NCI-H2196 (cell line): ENCODE measurements around the gene IMP3.
"Not testable (repeated sequence)": the region's sequence is repeated elsewhere in the genome, so short reads cannot be mapped to it uniquely, and the experiment has no call there.

Experiments used
- DNase-seq: peaks from one replicate; lab custom pipeline; 2025; ENCODE audit not compliant: unreplicated experiment; lab: John Stamatoyannopoulos, UW

IMP3 gene, protein sequence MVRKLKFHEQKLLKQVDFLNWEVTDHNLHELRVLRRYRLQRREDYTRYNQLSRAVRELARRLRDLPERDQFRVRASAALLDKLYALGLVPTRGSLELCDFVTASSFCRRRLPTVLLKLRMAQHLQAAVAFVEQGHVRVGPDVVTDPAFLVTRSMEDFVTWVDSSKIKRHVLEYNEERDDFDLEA

DNA sequence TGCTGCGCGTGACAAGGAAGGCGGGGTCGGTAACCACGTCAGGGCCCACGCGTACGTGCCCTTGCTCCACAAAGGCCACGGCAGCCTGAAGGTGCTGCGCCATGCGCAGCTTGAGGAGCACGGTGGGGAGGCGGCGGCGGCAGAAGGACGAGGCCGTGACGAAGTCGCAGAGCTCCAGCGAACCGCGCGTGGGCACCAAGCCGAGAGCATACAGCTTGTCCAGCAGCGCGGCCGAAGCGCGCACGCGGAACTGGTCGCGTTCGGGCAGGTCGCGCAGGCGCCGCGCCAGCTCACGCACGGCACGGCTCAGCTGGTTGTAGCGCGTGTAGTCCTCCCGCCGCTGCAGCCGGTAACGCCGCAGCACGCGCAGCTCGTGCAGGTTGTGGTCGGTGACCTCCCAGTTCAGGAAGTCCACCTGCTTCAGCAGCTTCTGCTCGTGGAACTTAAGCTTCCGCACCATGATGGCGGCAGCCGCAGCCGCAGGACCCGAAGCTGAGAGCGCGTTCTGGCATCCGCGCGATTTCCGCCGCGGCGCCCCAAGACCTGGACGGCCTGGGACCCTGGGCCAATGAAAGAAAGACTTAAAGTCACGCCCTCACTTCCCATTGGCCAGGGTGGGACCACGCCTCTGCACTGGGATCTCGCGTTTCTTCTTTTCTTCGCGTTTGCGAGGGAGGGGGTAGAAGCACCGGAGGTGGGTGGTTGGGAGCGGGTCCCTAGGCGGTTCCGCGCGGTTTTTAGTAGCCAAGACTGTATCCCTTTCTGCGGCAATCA, at the start of gene IMP3:
IMP3 (minus strand) TSS at position 516 of the 774 bp plus-strand sequence; CDS start at position 460, 56 bp downstream.
- peak; percentile 90 for DNase-seq

DNA sequence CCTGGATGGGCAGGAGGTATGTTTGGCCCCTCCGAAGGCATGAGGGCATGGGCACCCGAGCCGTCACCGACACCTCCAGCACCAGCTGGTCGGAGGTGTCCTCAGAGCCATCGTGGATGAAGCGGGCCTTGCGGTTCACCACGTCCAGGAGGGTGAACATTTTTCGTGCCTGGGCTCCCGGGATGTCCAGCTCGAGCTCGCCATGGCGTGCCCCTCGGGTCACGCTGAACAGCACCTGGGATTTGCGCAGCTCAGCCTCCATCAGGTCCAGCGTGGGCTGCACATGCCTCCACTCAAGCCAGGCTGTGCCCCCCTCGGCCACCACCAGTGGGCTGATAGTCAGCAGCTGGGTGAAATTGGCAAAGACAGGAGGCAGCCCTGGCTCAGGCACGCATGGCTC, 49.4 kb upstream of the IMP3 start:
- not testable (repeated sequence) for DNase-seq

DNA sequence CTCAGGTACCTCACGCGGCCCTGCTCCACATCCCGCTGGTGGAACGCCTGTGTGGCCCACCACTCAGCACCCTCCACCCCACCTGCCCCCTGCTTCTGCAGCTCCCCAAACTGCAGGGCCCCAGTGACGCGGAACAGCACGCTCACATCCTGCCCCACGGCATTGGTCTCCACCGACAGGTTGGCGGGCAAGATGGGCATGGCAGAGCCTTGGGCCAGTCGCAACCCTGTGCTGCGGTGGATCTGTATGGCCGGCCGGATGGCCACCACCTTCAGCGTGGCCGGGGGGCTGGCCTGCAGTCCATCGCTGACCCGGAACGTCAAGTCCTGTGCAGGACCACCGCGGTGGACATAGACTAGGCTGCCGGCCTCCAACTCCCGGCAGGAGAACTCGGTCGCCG, 48.8 kb upstream of the IMP3 start:
- DNase-seq = no peak

DNA sequence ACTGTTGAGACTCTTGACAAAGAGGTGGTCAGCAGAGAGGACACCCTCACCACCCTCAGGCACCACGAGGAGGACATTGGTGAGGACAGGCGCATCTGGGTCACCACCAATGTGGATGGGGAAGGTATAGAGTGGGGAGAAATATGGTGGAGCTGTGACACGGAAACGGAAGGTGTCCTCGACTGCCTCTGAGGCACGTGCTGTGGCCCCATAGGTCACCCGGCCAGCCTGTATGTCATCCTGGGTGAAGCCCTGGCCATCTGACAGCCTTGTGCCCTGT, 48.2 kb upstream of the IMP3 start:
- no peak for DNase-seq

DNA sequence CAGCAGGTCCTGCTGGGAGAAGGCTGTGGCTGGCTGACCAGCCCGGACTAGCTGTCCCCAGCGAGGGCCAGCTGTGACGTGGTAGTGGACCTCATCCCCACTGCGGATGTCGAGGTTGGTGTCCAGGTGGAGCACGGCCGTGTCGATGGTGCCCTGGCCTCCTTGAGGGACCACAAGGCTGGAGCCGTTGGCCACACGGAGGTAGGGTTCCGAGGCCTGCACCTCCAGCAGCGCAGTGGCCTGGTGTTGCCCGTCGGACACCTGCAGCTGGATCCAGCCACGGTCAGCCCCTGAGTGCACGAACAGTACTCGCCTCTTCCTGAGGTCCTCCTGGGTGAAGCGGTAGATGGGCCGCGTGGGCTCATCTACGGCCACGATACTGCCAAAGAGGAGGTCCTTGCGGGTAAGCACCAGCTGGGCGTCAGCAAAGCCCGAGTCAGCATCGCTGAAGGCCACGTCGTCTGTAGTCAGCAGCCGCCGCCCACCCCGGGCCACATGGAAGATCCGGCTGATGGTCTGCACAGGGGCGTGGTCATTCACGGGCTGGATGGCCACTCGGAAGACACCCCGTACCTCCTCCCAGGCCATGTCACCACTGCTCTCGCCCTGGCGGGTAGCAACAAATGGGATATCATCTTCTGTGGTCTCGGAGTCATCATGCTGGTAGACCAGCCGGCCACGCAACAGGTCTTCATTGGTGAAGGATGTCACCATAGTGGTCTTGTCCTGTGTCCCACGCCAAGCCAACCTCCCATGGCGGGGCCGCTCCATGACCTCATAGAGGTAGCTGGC, 47.7 kb upstream of the IMP3 start:
- DNase-seq = no peak

DNA sequence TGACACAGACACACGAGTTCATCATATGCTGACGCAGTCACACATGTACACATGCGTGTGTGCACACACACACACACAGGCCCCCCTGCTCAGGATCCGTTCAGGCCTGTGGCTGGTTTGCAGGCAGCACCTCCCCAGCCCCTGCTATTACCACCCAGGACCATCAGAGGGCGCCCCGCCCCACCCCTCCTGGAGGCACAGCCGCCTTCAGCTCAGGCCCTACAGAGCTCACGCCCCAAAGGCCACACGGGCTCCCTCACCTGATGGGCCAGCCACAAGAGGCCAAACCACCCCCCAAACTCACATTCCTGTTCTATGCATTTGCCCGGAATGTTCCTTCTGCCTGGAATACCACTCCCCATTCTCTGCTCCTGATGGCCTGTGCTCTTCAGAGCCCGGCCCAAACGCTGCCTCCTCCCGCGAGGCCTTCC, 46.2 kb upstream of the IMP3 start:
- peak; percentile 31 for DNase-seq

DNA sequence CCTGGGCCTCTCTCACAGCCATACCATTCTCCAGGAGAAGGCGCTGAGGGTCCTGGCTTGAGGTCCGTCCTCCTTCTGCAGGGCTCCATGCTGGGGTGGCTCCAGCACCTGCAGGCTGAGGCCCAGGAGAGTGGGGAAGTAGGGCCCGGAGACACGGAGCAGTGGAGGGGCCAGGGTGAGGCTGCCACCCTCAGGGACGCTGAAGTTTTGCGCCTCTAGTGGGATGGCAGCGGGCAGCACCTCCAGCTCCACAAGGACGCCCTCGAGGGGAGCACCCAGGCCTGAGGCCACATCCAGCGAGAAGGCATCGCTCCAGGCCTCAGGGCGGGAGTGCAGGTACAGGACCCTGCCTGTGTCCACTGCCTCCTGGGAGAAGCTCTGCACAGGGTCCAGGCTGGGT, 45.2 kb upstream of the IMP3 start:
- DNase-seq = no peak

DNA sequence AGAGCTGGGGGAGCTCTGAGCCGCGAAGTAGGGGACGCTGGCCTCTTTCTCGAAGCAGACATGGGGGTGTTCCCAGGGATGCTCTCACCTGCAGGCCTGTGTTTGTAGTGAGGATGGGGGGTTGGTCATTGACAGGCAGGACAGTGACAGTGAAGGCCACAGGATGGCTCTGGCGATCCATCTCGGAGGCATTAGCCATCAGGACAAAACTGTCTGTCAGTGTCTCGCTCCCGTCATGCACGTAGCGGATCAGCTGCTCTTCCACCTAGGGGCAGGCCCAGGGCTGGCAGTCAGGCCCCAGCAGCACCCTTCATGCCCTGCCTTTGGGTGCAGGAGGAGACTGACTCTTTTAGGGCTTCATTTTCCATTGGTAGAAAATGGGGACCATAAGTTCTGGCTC, 44.6 kb upstream of the IMP3 start:
- DNase-seq = no peak

DNA sequence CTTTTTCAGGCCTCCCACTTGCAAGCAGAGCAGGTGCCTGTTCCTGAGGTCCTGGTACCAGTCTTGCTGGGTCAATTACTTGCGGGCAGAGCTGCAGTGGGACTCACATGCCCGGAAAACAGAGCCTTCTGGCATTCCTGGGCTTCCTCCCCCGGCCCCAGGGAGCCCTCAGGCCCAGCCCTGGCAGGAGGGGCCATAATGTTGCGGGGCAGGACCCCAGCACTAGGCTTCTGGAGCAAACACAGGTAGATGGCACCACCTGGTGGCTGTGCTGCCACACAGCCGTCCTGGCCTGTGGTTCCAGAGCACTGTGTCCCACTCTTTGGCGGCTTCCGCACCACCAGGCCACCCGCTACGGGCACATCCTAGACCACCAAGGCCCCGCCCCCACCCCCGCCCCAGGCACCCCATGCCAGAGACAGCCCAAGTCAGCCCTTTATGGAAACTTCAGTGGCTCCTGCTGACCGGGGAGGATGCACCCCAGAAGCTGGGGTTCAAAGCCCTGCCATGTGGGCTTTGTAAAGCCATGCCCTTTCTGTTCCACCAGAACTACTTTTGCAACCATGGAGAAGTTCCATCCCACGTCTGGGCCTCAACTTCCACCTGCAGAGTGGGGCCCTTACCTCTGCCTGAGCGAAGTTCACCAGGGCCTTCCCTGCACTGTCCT, 43.8 kb upstream of the IMP3 start:
- DNase-seq = peak; percentile 19

DNA sequence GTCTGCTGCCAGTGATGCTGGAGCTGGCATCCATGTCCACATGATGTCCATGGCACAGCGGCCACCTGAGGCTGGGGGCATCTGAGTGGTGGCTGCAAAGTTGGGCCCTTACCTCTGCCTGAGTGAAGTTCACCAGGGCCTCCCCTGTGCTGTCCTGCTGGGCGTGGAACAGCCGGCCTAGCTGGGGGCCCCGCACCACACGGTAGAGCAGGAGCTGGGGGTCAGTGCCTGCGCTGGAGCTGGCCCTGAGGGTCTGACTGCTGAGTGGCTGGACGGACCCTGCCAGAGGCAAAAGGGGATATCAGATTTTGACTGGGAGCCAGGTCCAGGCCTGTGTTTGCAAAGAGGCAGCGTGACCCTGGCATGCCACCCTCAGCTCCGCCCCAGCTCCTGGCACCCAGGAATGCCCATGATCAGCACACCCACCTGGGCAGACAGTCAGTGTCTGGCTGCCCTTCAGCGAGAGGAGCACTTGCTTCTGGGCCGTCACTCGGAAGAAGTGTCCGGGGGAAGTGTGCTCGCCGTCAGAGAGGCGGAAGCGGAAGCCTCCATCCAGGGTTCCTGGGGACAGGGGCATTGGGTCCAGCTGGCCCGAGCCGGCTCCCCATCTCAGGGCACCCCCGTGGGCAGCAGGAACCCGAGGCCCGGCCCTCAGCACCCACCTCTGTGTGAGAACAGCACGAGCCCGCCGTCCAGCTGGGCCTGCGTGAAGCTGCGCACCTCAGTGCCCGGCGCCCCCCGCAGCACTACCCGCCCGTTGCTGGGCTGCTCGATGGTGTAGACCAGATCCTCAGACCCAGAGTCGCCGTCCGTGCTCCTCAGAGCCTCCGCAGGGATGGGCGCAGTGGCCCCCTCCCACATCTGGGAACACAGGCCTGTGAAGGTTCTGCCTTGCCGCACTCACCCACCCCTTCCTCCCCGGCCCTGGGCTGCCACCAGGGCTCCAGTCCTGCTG, 42.4 kb upstream of the IMP3 start:
- DNase-seq = no peak

DNA sequence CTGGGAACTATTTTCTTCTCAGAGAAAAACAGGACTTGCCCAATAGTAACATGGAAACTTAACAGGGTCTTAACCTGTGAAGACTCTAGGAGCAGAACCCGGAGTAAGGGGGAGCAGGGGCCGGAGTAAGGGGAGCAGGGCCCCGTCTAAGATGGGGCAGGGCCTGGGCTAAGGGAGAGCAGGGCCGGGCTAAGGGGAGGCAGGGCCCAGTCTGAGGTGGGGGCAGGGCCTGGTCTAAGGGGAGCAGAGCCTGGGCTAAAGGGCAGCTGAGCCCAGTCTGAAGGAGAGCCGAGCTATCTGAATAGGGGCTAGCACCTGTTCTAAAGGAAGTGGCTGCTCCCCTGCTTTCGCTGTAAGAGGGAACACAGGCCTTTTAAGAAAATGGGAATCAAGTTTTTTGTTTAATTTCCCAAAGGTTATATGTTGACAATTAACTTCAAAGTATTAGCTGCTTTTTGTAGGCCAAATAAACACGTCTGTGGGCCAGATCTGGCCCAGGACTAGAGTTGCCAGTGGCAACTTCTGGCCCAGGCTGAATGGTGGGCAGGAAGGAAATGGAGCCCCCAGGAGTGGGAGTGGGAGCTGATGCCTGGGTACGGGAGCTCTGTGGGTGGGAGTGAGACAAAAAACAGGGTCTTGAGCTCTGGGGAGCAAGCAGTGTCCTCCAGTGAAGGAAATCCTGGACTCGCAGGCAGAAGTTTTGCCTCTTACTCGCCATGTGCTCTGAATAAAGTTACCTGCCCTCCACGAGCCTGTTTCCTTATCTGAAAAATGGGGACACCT, 40.2 kb upstream of the IMP3 start:
- no peak for DNase-seq

DNA sequence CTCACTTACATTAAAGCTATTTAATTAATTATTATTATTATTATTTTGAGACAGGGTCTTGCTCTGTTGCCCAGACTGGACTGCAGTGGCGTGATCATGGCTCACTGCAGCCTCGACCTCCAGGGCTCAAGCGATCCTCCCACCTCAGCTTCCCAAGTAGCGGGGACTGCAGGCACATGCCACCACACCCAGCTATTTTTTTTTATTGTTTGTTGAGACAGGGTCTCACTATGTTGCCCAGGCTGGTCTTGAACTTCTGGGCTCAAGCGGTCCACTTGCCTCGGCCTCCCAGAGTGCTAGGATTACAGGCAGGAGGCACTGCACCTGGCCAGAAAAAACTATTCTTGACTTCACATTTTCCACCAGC, 38.3 kb upstream of the IMP3 start:
- not testable (repeated sequence) for DNase-seq

DNA sequence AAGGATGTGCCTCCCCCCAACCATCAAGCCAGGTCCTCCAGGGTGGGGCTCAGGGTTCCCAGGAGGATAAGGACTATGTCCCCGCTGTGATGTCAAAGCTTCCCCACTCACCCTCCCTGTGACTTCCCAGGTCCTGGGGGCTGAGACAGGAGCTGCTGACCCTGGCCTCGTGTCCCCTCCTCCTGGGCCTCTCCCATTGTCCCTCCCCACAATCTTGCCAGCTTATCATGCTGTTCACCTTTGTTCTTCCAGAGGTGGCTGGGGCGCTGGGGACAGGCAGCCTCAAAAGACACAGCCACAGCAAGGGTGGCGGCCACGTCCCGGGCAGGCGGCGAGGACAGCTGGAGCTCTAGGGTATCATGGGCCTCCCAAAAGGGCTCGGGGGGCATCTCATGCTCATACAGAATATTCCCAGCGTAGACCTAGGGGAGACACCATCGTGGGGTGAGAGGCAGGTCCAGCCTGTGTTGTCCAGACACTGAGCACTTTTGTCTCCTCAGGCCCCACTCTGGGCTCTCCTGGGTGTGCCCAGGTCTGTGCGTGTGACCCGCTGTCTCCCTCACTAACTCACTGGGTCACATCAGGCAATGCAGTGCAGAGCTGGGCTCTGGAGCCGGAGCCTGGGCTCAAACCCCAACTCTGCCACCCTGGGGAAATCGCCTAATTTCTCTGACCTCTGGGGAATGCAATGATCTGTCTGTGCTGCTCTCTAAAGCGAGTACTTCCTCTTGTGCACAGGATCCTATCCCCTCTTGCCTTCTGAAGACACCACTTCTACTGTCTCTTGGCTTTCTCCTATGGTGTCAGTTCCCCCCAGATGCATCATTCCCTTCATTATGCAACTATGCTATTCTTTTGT, 37.7 kb upstream of the IMP3 start:
- no peak for DNase-seq

DNA sequence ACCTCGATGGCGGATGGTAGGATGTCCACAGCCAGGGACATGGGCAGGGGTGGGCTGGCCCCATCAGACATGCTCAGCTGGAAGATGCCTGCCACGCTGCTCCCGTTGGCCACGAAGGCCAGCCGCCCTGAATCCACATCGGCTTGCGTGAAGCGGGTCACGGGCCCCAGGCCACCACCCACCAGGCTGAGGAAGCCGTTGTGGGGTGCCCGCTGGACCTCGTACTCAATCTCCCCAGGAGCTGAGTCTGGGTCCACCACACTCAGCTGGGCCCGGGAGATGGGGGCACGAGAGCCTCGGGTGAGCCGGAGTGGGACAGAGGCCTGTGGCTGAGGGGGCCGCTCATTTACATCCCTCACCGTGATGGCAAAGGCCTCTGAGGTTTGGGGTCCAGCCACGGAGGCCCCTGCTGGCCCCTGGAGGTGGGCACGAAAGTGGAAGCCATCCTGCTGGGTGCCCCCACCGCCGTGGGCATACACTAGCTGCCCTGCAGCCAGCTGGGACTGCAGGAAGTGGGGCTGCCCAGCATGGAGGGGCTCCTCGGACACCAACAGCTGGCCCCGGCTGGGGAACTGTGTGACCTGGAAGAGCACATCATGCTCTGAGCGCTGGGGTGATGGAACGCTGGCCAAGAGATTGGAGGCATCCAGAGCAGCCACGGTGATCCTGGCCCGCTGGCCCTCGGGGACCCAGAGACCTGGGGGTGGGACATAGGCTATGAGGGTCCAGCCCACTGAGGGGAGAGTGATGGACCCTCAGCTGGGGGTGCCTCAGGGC, 36.9 kb upstream of the IMP3 start:
- no peak for DNase-seq

DNA sequence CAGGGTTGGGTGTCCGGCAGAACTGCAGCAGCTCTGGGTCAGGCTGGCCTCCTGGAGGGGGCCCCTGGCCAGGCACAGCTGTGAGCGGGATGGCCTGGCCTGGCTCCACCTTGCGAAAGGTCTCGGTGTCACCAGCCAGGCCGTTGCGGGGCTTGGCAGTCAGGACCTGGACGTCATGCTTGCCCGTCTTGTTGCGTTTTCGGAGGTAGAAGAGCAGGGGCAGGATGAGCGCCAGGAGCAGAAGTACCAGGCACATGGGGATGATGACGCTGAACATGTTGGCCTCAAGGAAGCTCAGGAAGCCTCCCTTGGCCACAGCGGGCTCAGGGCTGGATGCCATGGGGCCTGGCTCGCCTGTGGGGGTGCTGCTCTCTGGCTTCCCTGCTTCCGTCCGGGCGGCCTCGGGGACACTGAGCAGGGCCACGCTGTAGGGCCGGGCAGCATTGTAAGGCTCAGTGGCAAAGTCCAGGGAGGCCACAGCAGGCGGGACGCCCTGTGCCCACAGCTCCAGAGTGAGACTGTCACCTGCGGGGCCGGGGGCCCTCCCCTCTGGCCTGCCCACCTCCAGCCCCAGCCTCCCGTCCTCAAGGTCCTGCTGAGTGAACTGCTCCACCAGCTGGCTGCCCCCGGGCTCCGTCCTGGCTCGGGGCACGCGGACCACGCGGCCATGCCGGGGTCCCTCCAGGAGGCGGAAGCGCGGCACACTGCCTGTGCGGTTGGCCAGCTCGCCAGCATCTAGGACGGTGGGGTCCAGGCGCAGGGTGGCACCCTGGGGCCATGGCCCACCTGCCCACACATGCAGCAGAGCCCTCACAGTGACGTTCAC, 35.8 kb upstream of the IMP3 start:
- no peak for DNase-seq

DNA sequence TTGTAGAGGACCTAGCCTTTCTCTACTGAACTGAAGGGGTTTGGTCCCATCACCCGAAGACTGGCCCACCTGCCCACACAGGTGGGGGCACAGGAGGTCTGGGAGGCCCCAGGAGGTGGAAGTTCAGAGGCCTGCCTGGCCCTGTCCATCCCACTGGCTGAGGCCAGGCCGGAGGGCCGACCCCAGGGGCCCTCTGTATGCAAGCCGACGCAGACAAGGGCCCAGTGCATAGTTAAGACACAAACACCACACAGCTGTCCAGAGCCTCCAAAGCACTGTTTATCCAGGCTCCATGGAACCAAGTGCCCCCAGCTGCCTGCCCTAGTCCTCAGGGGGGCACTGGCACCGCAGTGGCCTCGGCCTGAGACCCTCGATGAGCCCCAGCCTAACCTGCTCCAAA, 34.3 kb upstream of the IMP3 start:
- no peak for DNase-seq
